ENCODE measurements around the gene ADSL. TPM values are rescaled to one million over a fixed set of nuclear protein-coding genes. Genes with fewer than 3 reads are reported as not detected.

ADSL gene
- 84.8 and 107 TPM in 2 replicates for total RNA-seq (ENCODE audit: low replicate concordance)

DNA sequence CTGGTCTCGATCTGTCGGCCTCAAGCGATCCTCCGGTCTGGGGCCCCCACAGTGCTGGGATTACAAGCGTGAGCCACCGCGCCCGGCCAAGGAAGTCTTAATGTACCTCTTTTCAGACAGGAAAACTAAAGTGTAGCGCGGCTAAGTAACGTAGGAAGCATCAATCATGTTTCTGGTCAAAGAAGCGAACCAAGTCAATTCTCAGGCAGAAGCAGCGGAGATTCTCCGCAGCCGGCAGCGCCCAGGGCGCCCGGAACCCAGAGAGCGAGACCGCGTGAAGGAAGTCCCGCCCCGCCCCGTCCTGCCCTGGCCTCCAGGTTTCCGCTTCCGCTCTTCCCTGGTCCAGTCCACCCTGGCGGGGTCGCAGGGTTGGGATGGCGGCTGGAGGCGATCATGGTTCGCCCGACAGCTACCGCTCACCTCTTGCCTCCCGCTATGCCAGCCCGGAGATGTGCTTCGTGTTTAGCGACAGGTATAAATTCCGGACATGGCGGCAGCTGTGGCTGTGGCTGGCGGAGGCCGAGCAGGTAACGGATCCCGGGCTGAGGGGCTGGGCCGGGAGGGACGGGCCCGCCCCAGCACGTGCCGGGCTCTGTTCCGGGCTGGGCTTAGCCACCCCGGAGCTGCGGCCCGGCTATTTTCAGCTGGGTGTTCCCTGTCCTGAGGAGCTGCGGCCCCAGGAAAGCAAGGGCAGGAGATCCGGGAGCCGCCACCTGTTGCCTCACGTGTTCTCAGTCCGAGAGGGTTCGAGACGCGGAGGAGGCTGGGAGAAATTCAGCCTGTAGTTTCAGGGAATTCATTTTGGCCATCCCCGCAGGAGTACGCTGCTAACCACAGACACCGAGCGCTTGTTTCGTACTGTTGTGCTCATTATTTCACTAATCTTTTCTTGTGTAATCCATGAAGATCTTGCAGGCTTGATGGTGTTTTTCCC is at the start of gene ADSL:
TSS of gene ADSL (plus strand) at position 316 of the 934 bp plus-strand sequence. CDS start at position 375, 59 bp downstream.
- TF ChIP-seq, protein P1, sequence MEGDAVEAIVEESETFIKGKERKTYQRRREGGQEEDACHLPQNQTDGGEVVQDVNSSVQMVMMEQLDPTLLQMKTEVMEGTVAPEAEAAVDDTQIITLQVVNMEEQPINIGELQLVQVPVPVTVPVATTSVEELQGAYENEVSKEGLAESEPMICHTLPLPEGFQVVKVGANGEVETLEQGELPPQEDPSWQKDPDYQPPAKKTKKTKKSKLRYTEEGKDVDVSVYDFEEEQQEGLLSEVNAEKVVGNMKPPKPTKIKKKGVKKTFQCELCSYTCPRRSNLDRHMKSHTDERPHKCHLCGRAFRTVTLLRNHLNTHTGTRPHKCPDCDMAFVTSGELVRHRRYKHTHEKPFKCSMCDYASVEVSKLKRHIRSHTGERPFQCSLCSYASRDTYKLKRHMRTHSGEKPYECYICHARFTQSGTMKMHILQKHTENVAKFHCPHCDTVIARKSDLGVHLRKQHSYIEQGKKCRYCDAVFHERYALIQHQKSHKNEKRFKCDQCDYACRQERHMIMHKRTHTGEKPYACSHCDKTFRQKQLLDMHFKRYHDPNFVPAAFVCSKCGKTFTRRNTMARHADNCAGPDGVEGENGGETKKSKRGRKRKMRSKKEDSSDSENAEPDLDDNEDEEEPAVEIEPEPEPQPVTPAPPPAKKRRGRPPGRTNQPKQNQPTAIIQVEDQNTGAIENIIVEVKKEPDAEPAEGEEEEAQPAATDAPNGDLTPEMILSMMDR (IDR thresholded peaks at IDR 0.05; ENCODE audit: insufficient read depth, low read length), result peak; percentile 14
- peak; percentile 78 for DNase-seq (ENCODE audit: low read depth)
- peak within 1 kb of the TSS; percentile 95 for H3K4me3 ChIP-seq (ENCODE audit: low read depth, low read length)

DNA sequence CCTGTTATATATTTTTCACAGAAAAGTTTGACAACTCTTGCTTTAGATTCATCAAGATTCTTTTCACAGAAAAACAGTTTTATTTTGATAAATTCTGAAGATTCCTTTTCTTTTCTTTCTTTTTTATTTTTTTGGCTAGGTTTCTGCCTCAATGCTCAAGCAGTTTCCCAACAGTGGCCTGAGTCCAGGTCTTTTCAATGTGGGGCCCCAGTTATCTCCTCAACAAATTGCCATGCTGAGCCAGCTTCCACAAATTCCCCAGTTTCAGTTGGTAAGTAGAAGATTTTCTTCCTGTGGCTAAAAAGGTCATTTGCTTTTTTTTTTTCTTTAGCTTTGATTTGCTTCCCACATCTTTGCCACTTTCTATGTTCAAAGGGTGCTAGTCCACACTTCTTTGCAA is 46.0 kb upstream of the ADSL start:
- TF ChIP-seq, protein P1 (IDR thresholded peaks at IDR 0.05; ENCODE audit: insufficient read depth, low read length), result no peak
- peak; percentile 27 for DNase-seq (ENCODE audit: low read depth)
- no peak overlapping the region for H3K4me3 ChIP-seq (ENCODE audit: low read depth, low read length)

DNA sequence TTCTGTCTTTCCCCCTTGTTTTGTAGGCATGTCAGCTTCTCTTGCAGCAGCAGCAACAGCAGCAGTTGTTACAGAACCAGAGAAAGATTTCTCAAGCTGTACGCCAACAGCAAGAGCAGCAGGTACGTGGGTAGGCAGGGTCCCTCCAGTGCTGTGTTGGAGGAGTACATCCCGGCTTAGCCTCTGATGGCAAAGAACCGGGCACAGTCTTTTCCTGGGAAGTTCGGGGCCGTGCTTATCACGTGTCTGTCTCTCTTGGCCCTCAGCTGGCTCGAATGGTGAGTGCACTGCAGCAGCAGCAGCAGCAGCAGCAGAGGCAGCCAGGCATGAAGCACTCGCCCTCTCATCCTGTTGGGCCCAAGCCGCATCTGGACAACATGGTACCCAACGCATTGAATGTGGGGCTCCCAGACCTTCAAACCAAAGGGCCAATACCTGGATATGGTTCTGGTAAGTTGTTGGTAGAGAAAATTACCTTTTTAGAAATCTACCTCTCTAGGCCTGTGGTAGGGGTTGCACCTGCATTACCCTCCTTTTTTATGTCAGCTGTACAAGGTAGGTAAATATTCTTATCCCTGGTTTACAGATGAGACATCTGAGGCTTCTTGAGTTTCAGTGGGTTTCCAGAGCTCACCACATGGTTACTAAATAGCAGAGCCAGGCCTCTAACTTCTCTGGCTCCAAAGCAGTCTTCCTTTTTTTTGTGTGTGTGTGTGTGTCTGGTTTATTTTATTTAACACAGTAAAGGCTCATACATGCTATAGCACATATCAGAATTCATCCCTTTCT is 45.2 kb upstream of the ADSL start:
- DNase-seq (ENCODE audit: low read depth), result no peak
- no peak overlapping the region for H3K4me3 ChIP-seq (ENCODE audit: low read depth, low read length)
- TF ChIP-seq, protein P1 (IDR thresholded peaks at IDR 0.05; ENCODE audit: insufficient read depth, low read length), result no peak

DNA sequence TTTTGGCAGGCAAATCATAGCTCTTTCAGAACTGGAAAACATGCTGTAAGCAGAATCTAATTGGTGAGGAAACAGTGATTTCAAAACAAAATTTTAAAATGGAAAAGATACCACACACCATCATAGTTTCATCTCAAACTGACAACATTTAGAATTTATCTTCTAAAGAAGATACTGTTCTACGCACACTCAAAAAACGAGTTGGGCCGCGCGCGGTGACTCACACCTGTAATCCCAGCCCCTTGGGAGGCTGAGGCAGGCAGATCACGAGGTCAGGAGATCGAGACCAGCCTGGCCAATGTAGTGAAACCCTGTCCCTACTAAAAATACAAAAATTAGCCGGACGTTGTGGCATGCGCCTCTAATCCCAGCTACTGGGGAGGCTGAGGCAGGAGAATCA is 44.2 kb upstream of the ADSL start:
- no peak for DNase-seq (ENCODE audit: low read depth)
- no peak overlapping the region for H3K4me3 ChIP-seq (ENCODE audit: low read depth, low read length)
- TF ChIP-seq, protein P1 (IDR thresholded peaks at IDR 0.05; ENCODE audit: insufficient read depth, low read length), result no peak

DNA sequence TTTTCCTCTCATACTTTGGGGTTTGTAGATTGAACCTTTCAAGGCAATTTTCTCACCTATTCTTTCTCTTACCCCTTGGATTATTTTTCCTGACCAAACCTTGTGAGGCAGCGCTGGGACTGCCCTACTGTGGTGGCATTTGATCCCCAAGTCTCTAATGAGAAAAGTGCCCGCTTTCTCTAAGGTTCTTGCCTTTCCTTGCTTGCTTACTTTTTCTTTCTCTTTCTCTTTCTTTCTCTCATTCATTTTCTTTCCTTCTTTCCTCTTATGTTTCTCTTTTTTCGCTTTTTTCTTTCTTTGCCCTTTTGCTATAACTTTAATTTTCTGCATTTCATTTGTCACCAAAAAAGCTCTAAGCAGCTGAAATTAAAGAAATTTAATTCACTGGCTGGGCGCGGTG is 40.7 kb upstream of the ADSL start:
- TF ChIP-seq, protein P1 (IDR thresholded peaks at IDR 0.05; ENCODE audit: insufficient read depth, low read length), result no peak
- H3K4me3 ChIP-seq (ENCODE audit: low read depth, low read length), result no peak overlapping the region
- DNase-seq (ENCODE audit: low read depth), result no peak

DNA sequence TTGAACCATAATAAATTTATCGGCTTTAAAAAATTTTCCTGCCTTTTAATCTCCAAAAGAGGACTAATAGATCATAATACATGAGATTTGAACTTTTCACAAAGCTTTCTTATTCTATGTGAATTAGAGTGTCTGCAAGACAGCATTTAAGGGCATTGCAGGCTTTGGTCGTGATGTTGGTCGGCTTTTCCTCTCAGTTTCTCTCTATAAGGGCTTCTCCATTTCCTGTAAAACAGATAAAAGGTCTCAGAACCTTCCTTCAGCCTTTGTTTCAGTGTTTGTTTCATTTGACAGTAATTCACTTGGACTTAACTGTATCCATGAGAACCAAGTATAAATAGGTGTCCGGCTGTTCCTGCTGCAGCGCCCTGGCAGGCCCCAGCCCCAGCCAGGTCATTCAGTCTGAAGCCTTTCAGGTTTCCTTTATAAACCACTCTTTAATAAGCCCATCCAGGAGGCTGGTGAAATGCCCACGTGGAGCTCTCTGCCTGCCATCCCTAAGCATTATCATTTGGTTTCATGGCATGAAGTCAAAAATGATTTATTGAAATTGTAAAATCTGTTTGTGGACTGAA is 37.2 kb upstream of the ADSL start:
- no peak overlapping the region for H3K4me3 ChIP-seq (ENCODE audit: low read depth, low read length)
- DNase-seq (ENCODE audit: low read depth), result no peak
- TF ChIP-seq, protein P1 (IDR thresholded peaks at IDR 0.05; ENCODE audit: insufficient read depth, low read length), result no peak
